BLaER1 (cell line): ENCODE data around the gene PRKCH.
A peak's percentile ranks its signal among the peaks of the same experiment; 100 is the strongest.
"Not testable (repeated sequence)": the region's sequence is repeated elsewhere in the genome, so short reads cannot be mapped to it uniquely, and the experiment has no call there.

ENCODE experiments used
- H3K27ac ChIP-seq: shearing (Covaris generic); formaldehyde crosslinking; 2 replicates; pipeline ENCODE4 v1.8.1; 2022
- H3K27me3 ChIP-seq: shearing (Covaris generic); formaldehyde crosslinking; 2 replicates; pipeline ENCODE4 v1.8.1; 2022
- H3K36me3 ChIP-seq: shearing (Covaris generic); formaldehyde crosslinking; 2 replicates; pipeline ENCODE4 v1.8.1; 2022
- H3K4me1 ChIP-seq: shearing (Covaris generic); formaldehyde crosslinking; 2 replicates; pipeline ENCODE4 v1.8.1; 2022
- H3K4me2 ChIP-seq: shearing (Covaris generic); formaldehyde crosslinking; 2 replicates; pipeline ENCODE4 v1.8.1; 2022
- H3K4me3 ChIP-seq: shearing (Covaris generic); formaldehyde crosslinking; 2 replicates; pipeline ENCODE4 v1.8.1; 2022
- H3K9ac ChIP-seq: shearing (Covaris generic); formaldehyde crosslinking; 2 replicates; pipeline ENCODE4 v1.8.1; 2022
- H3K9me3 ChIP-seq: shearing (Covaris generic); formaldehyde crosslinking; 2 replicates; pipeline ENCODE4 v1.8.1; 2022
- H4K20me1 ChIP-seq: shearing (Covaris generic); formaldehyde crosslinking; 2 replicates; pipeline ENCODE4 v1.8.1; 2022
- Cebpa-rat ChIP-seq: shearing (Covaris generic); IDR thresholded peaks from 2 replicates; pipeline ENCODE4 v1.8.1; 2022

The PRKCH gene

GRCh38 chr14:61300754-61301153 is 20.6 kb upstream of the PRKCH start:
- peaks cover 19% of the 10 kb centered on the region for H3K9me3 ChIP-seq
- H4K20me1 ChIP-seq = no peaks in the 10 kb centered on the region
- peak overlapping the region; percentile 20 for H3K4me2 ChIP-seq
- no peaks in the 10 kb centered on the region for H3K27me3 ChIP-seq
- no peak overlapping the region for H3K27ac ChIP-seq
- H3K4me1 ChIP-seq = peaks cover 25% of the 10 kb centered on the region
- no peak for TF ChIP-seq Cebpa-rat
- H3K36me3 ChIP-seq = no peaks in the 10 kb centered on the region
- no peak overlapping the region for H3K4me3 ChIP-seq
- H3K9ac ChIP-seq = no peak overlapping the region

- H3K9ac ChIP-seq = no peak overlapping the region
- H3K4me1 ChIP-seq = peaks cover 39% of the 10 kb centered on the region
- H3K36me3 ChIP-seq = no peaks in the 10 kb centered on the region
- no peaks in the 10 kb centered on the region for H3K27me3 ChIP-seq
- no peak overlapping the region for H3K4me2 ChIP-seq
- no peak overlapping the region for H3K27ac ChIP-seq
- H3K9me3 ChIP-seq = peaks cover 33% of the 10 kb centered on the region
- no peak overlapping the region for H3K4me3 ChIP-seq
- no peak for TF ChIP-seq Cebpa-rat
- H4K20me1 ChIP-seq = no peaks in the 10 kb centered on the region
These were observed 16.7 kb upstream of the PRKCH start for GRCh38 chr14:61304688-61305087.

- Histone ChIP-seq H3K27me3 (no peaks in the 10 kb centered on the region), H3K4me1 (peaks cover 31% of the 10 kb centered on the region), H3K36me3 (peaks cover 7% of the 10 kb centered on the region), H3K4me3 (no peak overlapping the region), H3K27ac (peak overlapping the region; percentile 81), H3K9ac (peak overlapping the region; percentile 39), H3K9me3 (peaks cover 65% of the 10 kb centered on the region), H3K4me2 (peak overlapping the region; percentile 62), H4K20me1 (no peaks in the 10 kb centered on the region)
- TF ChIP-seq Cebpa-rat = no peak
These were observed 13.2 kb upstream of the PRKCH start for GRCh38 chr14:61308198-61308597.

- peaks cover 11% of the 10 kb centered on the region for H3K36me3 ChIP-seq
- peak overlapping the region; percentile 62 for H3K4me2 ChIP-seq
- peaks cover 68% of the 10 kb centered on the region for H3K9me3 ChIP-seq
These were observed 12.7 kb upstream of the PRKCH start for GRCh38 chr14:61308701-61309100.

GRCh38 chr14:61315313-61315712 is 6.1 kb upstream of the PRKCH start:
- Histone ChIP-seq H3K27ac (no peak overlapping the region), H3K4me2 (no peak overlapping the region), H3K36me3 (peaks cover 10% of the 10 kb centered on the region), H3K9ac (no peak overlapping the region), H3K27me3 (no peaks in the 10 kb centered on the region), H3K4me1 (peaks cover 6% of the 10 kb centered on the region; the same call in 1 of the 2 replicates), H4K20me1 (no peaks in the 10 kb centered on the region), H3K4me3 (no peak overlapping the region), H3K9me3 (peaks cover 42% of the 10 kb centered on the region)
- TF ChIP-seq Cebpa-rat = no peak

More at GRCh38 chr14:61308701-61309100, 12.7 kb upstream of the PRKCH start:
- H4K20me1 ChIP-seq, H3K4me3 ChIP-seq, H3K27me3 ChIP-seq: not testable (repeated sequence)
- Histone ChIP-seq H3K27ac (peak overlapping the region; percentile 81), H3K4me1 (peaks cover 31% of the 10 kb centered on the region), H3K9ac (peak overlapping the region; percentile 39; the same call in 1 of the 2 replicates)

GRCh38 chr14:61319086-61319485 is 2.3 kb upstream of the PRKCH start:
- Histone ChIP-seq H3K4me3 (no peak overlapping the region), H3K4me1 (peaks cover 29% of the 10 kb centered on the region), H3K36me3 (no peaks in the 10 kb centered on the region), H4K20me1 (0 out of 2 replicates have a peak, but pooled peaks cover 4% of the 10 kb centered on the region), H3K9me3 (peaks cover 5% of the 10 kb centered on the region), H3K4me2 (no peak overlapping the region), H3K9ac (no peak overlapping the region), H3K27ac (no peak overlapping the region), H3K27me3 (no peaks in the 10 kb centered on the region)
- no peak for TF ChIP-seq Cebpa-rat

- no peaks in the 10 kb centered on the region for H3K36me3 ChIP-seq
These were observed 1.7 kb upstream of the PRKCH start for GRCh38 chr14:61319706-61320105.

GRCh38 chr14:61320170-61320569 is 1.2 kb upstream of the PRKCH start:
- not testable (repeated sequence) for H3K27ac ChIP-seq, H3K27me3 ChIP-seq, H4K20me1 ChIP-seq, H3K4me3 ChIP-seq, H3K9me3 ChIP-seq, H3K9ac ChIP-seq, H3K36me3 ChIP-seq
- peaks cover 34% of the 10 kb centered on the region for H3K4me1 ChIP-seq
- peak overlapping the region; percentile 96; the same call in 1 of the 2 replicates for H3K4me2 ChIP-seq

More at GRCh38 chr14:61319706-61320105, 1.7 kb upstream of the PRKCH start:
- Histone ChIP-seq H3K27ac (no peak overlapping the region), H3K9ac (no peak overlapping the region), H3K27me3 (no peaks in the 10 kb centered on the region), H3K4me2 (no peak overlapping the region), H3K4me3 (no peak overlapping the region), H3K9me3 (peaks cover 1% of the 10 kb centered on the region), H4K20me1 (0 out of 2 replicates have a peak, but pooled peaks cover 4% of the 10 kb centered on the region), H3K4me1 (peaks cover 34% of the 10 kb centered on the region)
- TF ChIP-seq Cebpa-rat = no peak

- H3K27me3 ChIP-seq = no peaks in the 10 kb centered on the region
- H3K9ac ChIP-seq = peak overlapping the region; percentile 91
- peaks cover 9% of the 10 kb centered on the region; the same call in 1 of the 2 replicates for H3K9me3 ChIP-seq
- peaks cover 9% of the 10 kb centered on the region; the same call in 1 of the 2 replicates for H3K36me3 ChIP-seq
- peak overlapping the region; percentile 90 for H3K4me3 ChIP-seq
- H4K20me1 ChIP-seq = 0 out of 2 replicates have a peak, but pooled peaks cover 4% of the 10 kb centered on the region
- TF ChIP-seq Cebpa-rat = no peak
- peaks cover 34% of the 10 kb centered on the region for H3K4me1 ChIP-seq
- peak overlapping the region; percentile 96 for H3K4me2 ChIP-seq
- H3K27ac ChIP-seq = peak overlapping the region; percentile 90
These were observed 484 bp upstream of the PRKCH start for GRCh38 chr14:61320806-61321384.

- Histone ChIP-seq H3K36me3 (peaks cover 12% of the 10 kb centered on the region; the same call in 1 of the 2 replicates), H3K4me3 (peak overlapping the region; percentile 90), H4K20me1 (0 out of 2 replicates have a peak, but pooled peaks cover 4% of the 10 kb centered on the region), H3K9ac (peak overlapping the region; percentile 91), H3K27ac (peak overlapping the region; percentile 90), H3K4me1 (peaks cover 38% of the 10 kb centered on the region), H3K9me3 (peaks cover 14% of the 10 kb centered on the region; the same call in 1 of the 2 replicates), H3K4me2 (peak overlapping the region; percentile 96), H3K27me3 (no peaks in the 10 kb centered on the region)
- TF ChIP-seq Cebpa-rat = no peak
These were observed 826 bp downstream of the PRKCH start for GRCh38 chr14:61322011-61322798.
